Measurements from ENCODE around the gene BAD. TPM values are rescaled to one million over a fixed set of nuclear protein-coding genes. Genes with fewer than 3 reads are reported as not detected.

The BAD gene
- total RNA-seq, 2 donors from 2014 or later: 51.1 to 85.9 TPM

DNA sequence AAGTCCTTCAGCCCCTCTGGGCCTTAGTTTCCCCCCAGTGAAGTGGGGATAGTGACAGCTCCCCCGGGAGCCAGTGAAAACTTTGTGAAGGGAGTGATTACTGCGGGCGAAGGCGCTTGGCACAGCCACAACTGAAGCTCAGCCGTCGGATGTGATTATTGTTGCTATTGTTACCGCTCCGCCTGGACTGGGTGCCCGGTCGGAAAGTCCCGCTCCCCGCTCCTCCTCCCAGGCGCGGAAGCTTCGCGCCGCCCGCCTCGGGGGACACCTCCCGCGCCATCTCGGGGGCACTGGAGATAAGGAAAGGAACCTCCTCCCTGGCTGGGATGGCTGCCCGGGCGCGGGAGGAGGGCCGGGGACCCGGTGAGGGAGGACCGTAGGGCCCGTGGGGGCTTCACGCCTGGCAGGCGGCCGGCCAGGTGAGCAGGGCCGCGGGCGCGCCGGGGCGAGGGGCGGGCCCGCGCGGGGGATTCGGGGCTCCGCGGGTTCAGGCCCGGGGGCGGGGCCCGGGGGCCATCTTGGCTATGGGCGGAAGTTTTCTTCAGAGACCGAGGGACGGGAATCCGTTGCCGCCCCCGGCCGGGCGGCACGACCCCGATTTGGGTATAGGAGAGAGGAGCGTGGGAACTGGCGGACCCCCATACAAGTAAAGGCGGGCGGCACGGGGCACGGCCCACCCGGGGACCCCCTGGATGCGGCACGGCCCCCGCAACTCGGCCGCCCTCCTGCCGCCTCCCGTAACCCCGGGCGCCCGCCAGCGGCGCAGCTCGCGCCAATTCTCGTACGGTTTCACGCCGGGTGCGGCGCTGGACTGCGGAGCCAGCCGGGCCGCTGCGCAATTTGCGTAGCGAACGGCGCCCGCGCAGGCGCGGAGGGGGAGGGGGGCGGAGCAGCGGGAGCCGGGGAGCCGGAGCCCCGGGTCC is 758 bp upstream of the BAD start, which contains the start of gene GPR137:
Gene GPR137 (plus strand): TSS at position 887 of the 923 bp plus-strand sequence. CDS start 677 bp downstream, outside the sequence.
- ATAC-seq: peak; percentile 84
- H3K27ac ChIP-seq: peak within 1 kb of the TSS; percentile 70 to 91 (median 88)
- H3K4me3 ChIP-seq: peak within 1 kb of the TSS; percentile 31 to 49
- no peaks in the 10 kb centered on the region for H3K9me3 ChIP-seq
- 1% methylated on average over 71 of the region's 102 CpGs; no CpG with 5 or more reads in 1 of the 2 donors for WGBS, 2 donors
- peak in 2 of 3 donors; percentile 19 to 45 for TF ChIP-seq POLR2A (IDR thresholded peaks at IDR 0.05)
- TF ChIP-seq, protein P1, sequence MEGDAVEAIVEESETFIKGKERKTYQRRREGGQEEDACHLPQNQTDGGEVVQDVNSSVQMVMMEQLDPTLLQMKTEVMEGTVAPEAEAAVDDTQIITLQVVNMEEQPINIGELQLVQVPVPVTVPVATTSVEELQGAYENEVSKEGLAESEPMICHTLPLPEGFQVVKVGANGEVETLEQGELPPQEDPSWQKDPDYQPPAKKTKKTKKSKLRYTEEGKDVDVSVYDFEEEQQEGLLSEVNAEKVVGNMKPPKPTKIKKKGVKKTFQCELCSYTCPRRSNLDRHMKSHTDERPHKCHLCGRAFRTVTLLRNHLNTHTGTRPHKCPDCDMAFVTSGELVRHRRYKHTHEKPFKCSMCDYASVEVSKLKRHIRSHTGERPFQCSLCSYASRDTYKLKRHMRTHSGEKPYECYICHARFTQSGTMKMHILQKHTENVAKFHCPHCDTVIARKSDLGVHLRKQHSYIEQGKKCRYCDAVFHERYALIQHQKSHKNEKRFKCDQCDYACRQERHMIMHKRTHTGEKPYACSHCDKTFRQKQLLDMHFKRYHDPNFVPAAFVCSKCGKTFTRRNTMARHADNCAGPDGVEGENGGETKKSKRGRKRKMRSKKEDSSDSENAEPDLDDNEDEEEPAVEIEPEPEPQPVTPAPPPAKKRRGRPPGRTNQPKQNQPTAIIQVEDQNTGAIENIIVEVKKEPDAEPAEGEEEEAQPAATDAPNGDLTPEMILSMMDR (IDR thresholded peaks at IDR 0.05): peak in 1 of 7 experiments; percentile 25
- H3K36me3 ChIP-seq (replicated peaks in 1 of 2; ENCODE audit: insufficient read depth in 1 of 2, low read depth in 2 of 2): no peaks in the 10 kb centered on the region
- DNase-seq: peak; percentile 84 to 90 (median 89)
- intact Hi-C loops (cut with DNase I): no loop called here
- peaks cover 24% of the 10 kb centered on the region for H3K4me1 ChIP-seq
- no peaks in the 10 kb centered on the region for H3K27me3 ChIP-seq

DNA sequence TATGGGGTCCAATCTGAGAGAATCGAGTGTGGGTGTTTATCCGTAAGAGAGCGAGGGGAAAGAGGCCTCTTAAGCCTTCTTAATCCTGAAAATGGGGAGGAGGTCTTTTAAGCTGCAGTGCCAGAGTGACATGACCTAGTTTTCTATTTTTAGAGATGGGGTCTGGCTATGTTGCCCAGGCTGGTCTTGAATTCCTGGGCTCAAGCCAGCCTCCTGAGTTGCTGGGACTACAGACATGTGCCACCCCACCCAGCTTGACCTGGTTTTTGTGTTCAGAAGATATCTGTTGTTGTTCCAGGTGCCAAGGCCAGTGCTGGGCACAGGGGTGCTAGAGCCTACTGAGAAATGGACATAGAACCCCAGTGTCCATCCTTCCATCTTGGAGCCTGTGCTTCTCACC is 1.4 kb downstream of the BAD start:
- WGBS, 2 donors: 93 to 97% methylated on average over 3 of the region's 3 CpGs

DNA sequence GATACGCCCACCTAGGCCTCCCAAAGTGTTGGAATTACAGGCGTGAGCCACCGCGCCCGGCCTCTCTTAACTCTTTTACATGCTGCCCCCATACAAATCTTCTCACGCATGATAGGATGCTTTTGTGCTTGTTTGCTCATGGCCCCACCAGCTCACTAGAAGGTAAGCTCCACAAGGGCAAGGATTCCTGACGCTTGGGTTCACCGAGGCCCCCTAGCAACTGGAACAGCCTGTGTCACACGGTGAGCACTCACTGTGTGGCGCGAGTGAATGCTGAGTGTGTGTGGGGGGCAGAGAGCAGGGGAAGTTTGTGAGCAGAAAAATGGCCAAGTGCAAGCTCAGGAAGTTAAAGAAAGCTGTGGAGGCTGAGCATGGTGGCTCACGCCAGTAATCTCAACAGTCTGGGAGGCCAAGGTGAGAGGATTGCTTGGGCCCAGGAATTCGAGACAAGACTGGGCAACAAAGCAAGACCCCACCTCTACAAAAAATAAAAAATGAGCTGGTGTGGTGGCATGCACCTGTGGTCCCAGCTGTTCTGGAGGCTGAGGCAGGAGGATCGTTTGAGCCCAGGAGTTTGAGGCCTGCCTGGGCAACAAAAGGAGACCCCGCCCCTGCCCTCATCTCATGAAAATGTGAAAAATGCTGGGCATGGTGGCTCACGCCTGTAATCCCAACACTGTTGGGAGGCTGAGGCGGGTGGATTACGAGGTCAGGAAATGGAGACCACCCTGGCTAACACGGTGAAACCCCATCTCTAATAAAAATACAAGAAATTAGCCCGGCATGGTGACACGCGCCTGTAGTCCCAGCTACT is 2.3 kb downstream of the BAD start:
- H3K4me3 ChIP-seq: no peak overlapping the region
- no peak overlapping the region for H3K27ac ChIP-seq
- ATAC-seq (no peak), DNase-seq (no peak)
- H3K4me1 ChIP-seq: peaks cover 24% of the 10 kb centered on the region
- intact Hi-C loops (cut with DNase I): no loop called here
- TF ChIP-seq, protein P1 (IDR thresholded peaks at IDR 0.05): no peak
- TF ChIP-seq POLR2A (IDR thresholded peaks at IDR 0.05): no peak
- H3K9me3 ChIP-seq: no peaks in the 10 kb centered on the region
- no peaks in the 10 kb centered on the region for H3K27me3 ChIP-seq
- WGBS, 2 donors: 92 to 94% methylated on average over 22 of the region's 22 CpGs
- H3K36me3 ChIP-seq (replicated peaks in 1 of 2; ENCODE audit: insufficient read depth in 1 of 2, low read depth in 2 of 2): peaks cover 0 to 3% of the 10 kb centered on the region in 2 donors

More for the DNA sequence above, 1.4 kb downstream of the BAD start:
- intact Hi-C loops (cut with DNase I): no loop called here
- DNase-seq (no peak), ATAC-seq (no peak)
- H3K27me3 ChIP-seq: no peaks in the 10 kb centered on the region
- H3K27ac ChIP-seq: no peak overlapping the region
- TF ChIP-seq POLR2A (IDR thresholded peaks at IDR 0.05): no peak
- TF ChIP-seq, protein P1 (IDR thresholded peaks at IDR 0.05): no peak
- H3K4me3 ChIP-seq: no peak overlapping the region
- H3K9me3 ChIP-seq: no peaks in the 10 kb centered on the region
- H3K36me3 ChIP-seq (replicated peaks in 1 of 2; ENCODE audit: insufficient read depth in 1 of 2, low read depth in 2 of 2): peaks cover 0 to 3% of the 10 kb centered on the region in 2 donors
- peaks cover 24% of the 10 kb centered on the region for H3K4me1 ChIP-seq

DNA sequence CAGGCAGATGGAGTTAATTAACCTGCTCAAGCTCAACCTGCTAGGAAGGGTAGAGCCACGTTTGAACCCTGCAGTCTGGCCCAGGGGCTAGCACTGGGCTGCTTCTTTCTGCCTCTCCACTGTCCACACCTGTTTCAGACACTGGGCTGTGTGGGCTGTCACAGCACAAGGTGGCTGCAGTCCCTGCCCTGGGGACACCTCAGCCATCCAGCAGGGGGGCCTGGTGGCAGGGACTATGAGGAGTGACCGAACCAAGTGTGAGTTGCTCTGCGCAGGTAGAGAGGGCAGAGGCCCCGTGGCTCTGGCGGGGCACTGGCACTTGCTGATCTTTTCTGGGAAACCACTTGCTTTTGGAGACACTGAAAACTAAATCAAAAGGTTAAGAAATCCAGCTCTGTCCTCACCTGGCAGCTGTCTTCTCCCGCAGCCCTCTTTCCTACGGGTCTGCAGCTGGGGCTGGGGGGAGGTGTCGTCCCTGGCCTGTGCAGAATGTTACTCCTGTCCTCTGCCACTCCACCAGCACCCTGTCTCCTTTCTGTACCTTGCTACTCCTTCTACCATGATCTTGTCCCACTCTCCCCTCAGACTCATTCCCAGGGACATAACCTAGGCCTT is 5.8 kb downstream of the BAD start:
- DNase-seq: no peak
- no peaks in the 10 kb centered on the region for H3K27me3 ChIP-seq
- no peak overlapping the region for H3K27ac ChIP-seq
- TF ChIP-seq, protein P1 (IDR thresholded peaks at IDR 0.05): no peak
- TF ChIP-seq POLR2A (IDR thresholded peaks at IDR 0.05): no peak
- WGBS, 2 donors: 74 to 80% methylated on average over 6 to 8 of the region's 8 CpGs
- intact Hi-C loops (cut with DNase I): no loop called here
- H3K36me3 ChIP-seq (replicated peaks in 1 of 2; ENCODE audit: insufficient read depth in 1 of 2, low read depth in 2 of 2): peaks cover 0 to 3% of the 10 kb centered on the region in 2 donors
- H3K4me1 ChIP-seq: peaks cover 12% of the 10 kb centered on the region
- no peaks in the 10 kb centered on the region for H3K9me3 ChIP-seq
- no peak for ATAC-seq
- no peak overlapping the region for H3K4me3 ChIP-seq

All from body of pancreas (tissue), 4 donors.